Pancreas (tissue), 10 donors: Measurements from ENCODE around the gene QRICH1. TPM values are rescaled to one million over a fixed set of nuclear protein-coding genes. Genes with fewer than 3 reads are reported as not detected.

Source experiments
- ATAC-seq, 4 donors: fragments of 200-7000 bp; cut with Tn5 transposase; one replicate each; pipeline versions ENCODE4 v1.8.0 to v1.9.1; 2020; ENCODE audit warnings: mild to moderate bottlenecking in 4 of 4, moderate library complexity in 4 of 4
- DNase-seq, 6 donors: peaks; one replicate each; pipeline ENCODE4 v3.0.0-alpha.2; 2020
- FAIRE-seq: peaks from 2 replicates; lab custom pipeline; 2012; peaks lifted over from hg19 to GRCh38; lab: Jason Lieb, UNC
- H3K27ac ChIP-seq, 4 donors: fragments of 200-600 bp; sonication (generic); 1 replicate in 3 of 4; 2 replicates in 1 of 4; pipeline versions ENCODE4 v1.5.0 to v1.8.0; 2020
- H3K27me3 ChIP-seq, 4 donors: fragments of 200-600 bp; one replicate each; pipeline ENCODE4 v1.8.0; 2021
- H3K36me3 ChIP-seq, 3 donors: fragments of 200-600 bp; sonication (generic) in 1 of 3; one replicate each; pipeline versions ENCODE4 v1.5.0 to v1.8.0; 2020 to 2021
- H3K4me1 ChIP-seq, 3 donors: fragments of 200-600 bp; one replicate each; pipeline ENCODE4 v1.8.0; 2021
- H3K4me3 ChIP-seq, 4 donors: fragments of 200-600 bp; sonication (generic) in 2 of 4; one replicate each; pipeline versions ENCODE4 v1.5.0 to v1.8.0; 2020 to 2021
- H3K9me3 ChIP-seq, 4 donors: fragments of 200-600 bp; one replicate each; pipeline ENCODE4 v1.8.0; 2021
- WGBS, 2 donors: extraction: QIAGEN DNeasy Blood & Tissue Kit; methylation state at CpG; one replicate each; pipeline ENCODE4 v1.1.7; 2013; 5-methylcytosine and 5-hydroxymethylcytosine counted together
- intact Hi-C, 3 donors: fragments of 100-400 bp; cut with DNase I; formaldehyde crosslinking; loops; one replicate each; pipeline versions ENCODE4 v1.11.1 to v1.14.2; 2022
- polyA plus RNA-seq, 2 donors: library from polyadenylated mRNA; stranded (reverse); fragments of 200-250 nt; gene quantifications; one replicate each; pipeline ENCODE4 v1.2.3, GENCODE V29; 2013
- total RNA-seq, 6 donors: library from RNA; stranded (reverse); fragmentation: NEBNext Ultra II Directional in 4 of 6; extraction: Animal tissue kit (Norgen Biotek cat#: 25700) in 4 of 6; gene quantifications; one replicate each; pipeline versions ENCODE4 v1.2.1 to v1.2.4, GENCODE V29; 2021 to 2023
- TF ChIP-seq, protein P1 (sequence below), 4 donors: fragments of 200-600 bp; sonication (generic) in 3 of 4; IDR thresholded peaks; one replicate each; pipeline versions ENCODE4 v1.5.0 to v1.8.0; 2021; ENCODE audit warnings: antibody characterized with exemption in 4 of 4
- donor health status: healthy with polysubstance abuse.
- donor health status: DM: no; HTN: no; CAD: no; lungs with moderate emphysema.
- donor health status: DM: no; HTN: no; CAD: no.
- donor health status: control.
- donor health status: control.
- donor health status: Bipolar disorder and iron deficiency.
- donor health status: DM: yes; HTN: yes; CAD: no.
- donor health status: DM: no; HTN: no; CAD: no.
- donor health status: DM: no; HTN: no; CAD: no.
- donor health status: DM: yes; HTN: yes; CAD: no.

QRICH1 gene, protein sequence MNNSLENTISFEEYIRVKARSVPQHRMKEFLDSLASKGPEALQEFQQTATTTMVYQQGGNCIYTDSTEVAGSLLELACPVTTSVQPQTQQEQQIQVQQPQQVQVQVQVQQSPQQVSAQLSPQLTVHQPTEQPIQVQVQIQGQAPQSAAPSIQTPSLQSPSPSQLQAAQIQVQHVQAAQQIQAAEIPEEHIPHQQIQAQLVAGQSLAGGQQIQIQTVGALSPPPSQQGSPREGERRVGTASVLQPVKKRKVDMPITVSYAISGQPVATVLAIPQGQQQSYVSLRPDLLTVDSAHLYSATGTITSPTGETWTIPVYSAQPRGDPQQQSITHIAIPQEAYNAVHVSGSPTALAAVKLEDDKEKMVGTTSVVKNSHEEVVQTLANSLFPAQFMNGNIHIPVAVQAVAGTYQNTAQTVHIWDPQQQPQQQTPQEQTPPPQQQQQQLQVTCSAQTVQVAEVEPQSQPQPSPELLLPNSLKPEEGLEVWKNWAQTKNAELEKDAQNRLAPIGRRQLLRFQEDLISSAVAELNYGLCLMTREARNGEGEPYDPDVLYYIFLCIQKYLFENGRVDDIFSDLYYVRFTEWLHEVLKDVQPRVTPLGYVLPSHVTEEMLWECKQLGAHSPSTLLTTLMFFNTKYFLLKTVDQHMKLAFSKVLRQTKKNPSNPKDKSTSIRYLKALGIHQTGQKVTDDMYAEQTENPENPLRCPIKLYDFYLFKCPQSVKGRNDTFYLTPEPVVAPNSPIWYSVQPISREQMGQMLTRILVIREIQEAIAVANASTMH
- total RNA-seq: 10 to 100 TPM; 20.9 to 48.1 (median 28.2) TPM
- 10 to 100 TPM; 27.8 to 46.3 TPM for polyA plus RNA-seq

DNA sequence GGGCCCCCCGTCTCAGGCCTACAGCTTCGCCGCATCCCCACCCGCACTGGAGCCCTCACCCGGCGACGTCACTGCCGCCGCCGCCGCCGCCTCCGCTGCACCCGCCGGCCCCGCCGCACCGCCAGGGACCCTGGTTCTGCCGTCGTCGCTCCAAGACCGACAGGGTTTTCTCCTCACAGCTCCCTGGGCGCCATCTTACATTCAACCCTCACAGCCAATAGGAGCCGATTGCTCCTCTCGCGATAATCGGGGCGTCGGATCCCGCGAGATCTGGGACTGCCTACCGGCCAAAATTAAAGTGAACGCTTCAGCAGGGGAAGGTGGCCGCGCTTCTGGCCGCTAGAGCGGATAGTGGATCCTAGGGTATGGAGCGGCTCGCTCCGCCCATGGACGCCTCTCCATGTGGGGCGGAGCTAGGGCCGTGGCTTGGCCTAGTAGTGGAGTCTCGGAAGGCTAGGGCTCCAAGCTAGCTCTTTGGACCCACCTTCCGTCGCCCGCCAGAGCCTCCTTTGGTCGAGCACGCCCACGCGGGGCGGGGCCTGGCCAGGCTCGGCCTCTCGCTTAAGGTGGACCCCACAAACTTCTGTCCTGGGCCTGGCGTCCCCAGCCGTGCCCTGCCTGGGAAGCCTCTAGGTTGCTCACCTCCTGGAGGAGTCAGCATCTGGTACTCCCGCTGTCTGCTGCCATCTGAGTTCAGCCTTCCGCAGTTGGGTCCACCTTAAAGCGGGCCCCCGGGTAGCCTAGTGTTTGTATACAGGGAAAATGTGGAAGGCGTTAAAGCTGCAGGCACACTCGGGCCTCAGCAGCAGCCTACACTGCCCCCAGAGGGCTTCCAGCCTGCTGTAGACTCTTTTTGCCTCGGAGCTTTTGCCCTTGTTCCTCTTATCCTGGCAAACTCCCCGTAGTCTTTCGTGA, at the start of gene QRICH1:
Gene QRICH1, minus strand, starts transcription at position 219 of the 915 bp plus-strand sequence. CDS start 17,054 bp downstream, outside the sequence.
- ATAC-seq: peak; percentile 90 to 95 (median 91)
- Histone ChIP-seq H3K4me1 (peaks cover 12 to 29% (median 13%) of the 10 kb centered on the region in 3 donors), H3K4me3 (peak within 1 kb of the TSS; percentile 83 to 99 (median 86)), H3K9me3 (no peaks in the 10 kb centered on the region), H3K27ac (peak within 1 kb of the TSS; percentile 81 to 94 (median 89)), H3K27me3 (no peaks in the 10 kb centered on the region), H3K36me3 (peaks cover 0 to 16% (median 0%) of the 10 kb centered on the region in 3 donors)
- TF ChIP-seq, protein P1, sequence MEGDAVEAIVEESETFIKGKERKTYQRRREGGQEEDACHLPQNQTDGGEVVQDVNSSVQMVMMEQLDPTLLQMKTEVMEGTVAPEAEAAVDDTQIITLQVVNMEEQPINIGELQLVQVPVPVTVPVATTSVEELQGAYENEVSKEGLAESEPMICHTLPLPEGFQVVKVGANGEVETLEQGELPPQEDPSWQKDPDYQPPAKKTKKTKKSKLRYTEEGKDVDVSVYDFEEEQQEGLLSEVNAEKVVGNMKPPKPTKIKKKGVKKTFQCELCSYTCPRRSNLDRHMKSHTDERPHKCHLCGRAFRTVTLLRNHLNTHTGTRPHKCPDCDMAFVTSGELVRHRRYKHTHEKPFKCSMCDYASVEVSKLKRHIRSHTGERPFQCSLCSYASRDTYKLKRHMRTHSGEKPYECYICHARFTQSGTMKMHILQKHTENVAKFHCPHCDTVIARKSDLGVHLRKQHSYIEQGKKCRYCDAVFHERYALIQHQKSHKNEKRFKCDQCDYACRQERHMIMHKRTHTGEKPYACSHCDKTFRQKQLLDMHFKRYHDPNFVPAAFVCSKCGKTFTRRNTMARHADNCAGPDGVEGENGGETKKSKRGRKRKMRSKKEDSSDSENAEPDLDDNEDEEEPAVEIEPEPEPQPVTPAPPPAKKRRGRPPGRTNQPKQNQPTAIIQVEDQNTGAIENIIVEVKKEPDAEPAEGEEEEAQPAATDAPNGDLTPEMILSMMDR (IDR thresholded peaks at IDR 0.05): peak in 2 of 4 donors; percentile 7 to 35
- peak; percentile 95 to 99 (median 97) for DNase-seq
- WGBS, 2 donors: 0 to 1% methylated on average over 61 to 65 of the region's 65 CpGs
- intact Hi-C loops: loop anchor here in 1 of 3 donors (10.0 kb wide), 1 partner anchor 69 kb away; the partner anchor contains the start of genes IMPDH2 and NDUFAF3
- FAIRE-seq: no peak

- H3K9me3 ChIP-seq: no peaks in the 10 kb centered on the region
- no peak overlapping the region for H3K27ac ChIP-seq
- WGBS, 2 donors: 57% methylated on average over 3 of the region's 3 CpGs
- DNase-seq (no peak), ATAC-seq (no peak), FAIRE-seq (no peak)
- TF ChIP-seq, protein P1 (IDR thresholded peaks at IDR 0.05): no peak
- H3K36me3 ChIP-seq: no peaks in the 10 kb centered on the region
- H3K4me1 ChIP-seq: no peaks in the 10 kb centered on the region
- H3K4me3 ChIP-seq: no peak overlapping the region
- intact Hi-C loops: no loop called here
- no peaks in the 10 kb centered on the region for H3K27me3 ChIP-seq
Measured at GRCh38 chr3:49140080-49140479, 46.2 kb upstream of the QRICH1 start.

DNA sequence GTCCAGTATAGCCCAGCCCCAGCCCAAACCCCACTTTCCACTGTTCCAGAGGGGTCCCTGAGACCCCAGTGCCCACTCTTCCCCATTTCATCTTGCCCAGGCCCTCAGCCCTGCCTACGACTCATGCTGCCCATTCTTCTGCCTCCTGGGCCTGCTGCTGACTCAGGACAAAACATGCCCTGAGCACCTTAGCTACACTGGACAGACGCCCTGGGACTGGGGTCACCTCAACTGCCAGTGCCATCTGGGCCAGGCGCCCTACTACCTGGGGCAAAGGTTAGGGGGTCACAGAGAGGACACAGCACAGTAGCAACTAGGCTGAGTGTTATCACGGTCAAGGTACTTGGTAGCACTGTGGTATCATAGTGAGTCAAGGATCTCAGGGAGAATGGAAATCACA, 41.6 kb upstream of the QRICH1 start:
- ATAC-seq: no peak
- H3K9me3 ChIP-seq: no peaks in the 10 kb centered on the region
- no peak overlapping the region for H3K4me3 ChIP-seq
- 73 to 84% methylated on average over 4 of the region's 4 CpGs for WGBS, 2 donors
- H3K4me1 ChIP-seq: peaks cover 0 to 9% (median 7%) of the 10 kb centered on the region in 3 donors
- intact Hi-C loops: no loop called here
- no peaks in the 10 kb centered on the region for H3K36me3 ChIP-seq
- no peak for FAIRE-seq
- H3K27ac ChIP-seq: no peak overlapping the region
- TF ChIP-seq, protein P1 (IDR thresholded peaks at IDR 0.05): no peak
- H3K27me3 ChIP-seq: no peaks in the 10 kb centered on the region
- DNase-seq: no peak

DNA sequence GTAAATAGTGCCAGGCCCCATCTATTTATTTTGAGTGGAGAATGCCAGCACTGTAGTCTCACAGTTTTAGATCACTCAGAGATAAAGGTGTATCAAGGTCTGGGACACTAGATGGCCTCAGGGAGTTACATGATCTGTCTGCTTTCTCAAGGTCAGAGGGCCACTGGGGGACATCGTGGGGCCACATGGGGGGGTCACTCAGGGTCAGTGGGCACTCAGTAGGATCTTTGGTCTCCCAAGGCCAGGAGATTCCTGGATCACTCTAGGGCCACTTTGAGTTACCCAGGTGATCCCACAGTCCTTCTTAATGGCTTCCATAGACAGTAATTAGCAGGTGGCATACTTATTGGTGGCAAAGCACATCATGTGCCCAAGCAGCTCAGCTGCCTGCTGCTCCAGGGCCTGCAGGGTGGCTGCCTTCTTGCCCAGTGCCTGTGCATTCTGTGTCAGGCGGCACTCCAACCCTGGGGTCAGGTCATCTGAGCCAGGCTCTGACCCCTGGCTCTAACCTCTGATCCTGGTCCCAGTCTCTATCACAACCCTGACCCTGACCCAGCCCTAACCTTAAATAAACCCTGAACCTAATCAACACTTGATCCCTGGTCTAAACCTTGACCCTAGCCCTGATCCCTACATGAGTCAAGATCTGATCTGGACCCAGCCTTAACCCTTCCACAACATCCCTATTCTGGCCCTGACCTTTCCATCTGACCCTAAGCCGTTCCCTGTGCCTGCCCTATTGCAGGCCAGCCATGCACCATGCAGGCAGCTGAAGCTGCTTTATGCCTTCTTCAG, 40.8 kb upstream of the QRICH1 start:
- no peak overlapping the region for H3K4me3 ChIP-seq
- no peaks in the 10 kb centered on the region for H3K9me3 ChIP-seq
- TF ChIP-seq, protein P1 (IDR thresholded peaks at IDR 0.05): no peak
- no peak for ATAC-seq
- intact Hi-C loops: no loop called here
- no peaks in the 10 kb centered on the region for H3K27me3 ChIP-seq
- peaks cover 0 to 9% (median 7%) of the 10 kb centered on the region in 3 donors for H3K4me1 ChIP-seq
- DNase-seq: no peak
- no peak for FAIRE-seq
- WGBS, 2 donors: 51% methylated on average over 3 of the region's 3 CpGs
- no peaks in the 10 kb centered on the region for H3K36me3 ChIP-seq
- H3K27ac ChIP-seq: no peak overlapping the region
